CD8-positive, alpha-beta memory T cell (primary cell): ENCODE results near the gene EFEMP1. TPM values are rescaled to one million over a fixed set of nuclear protein-coding genes. Genes with fewer than 3 reads are reported as not detected.

Experiments used
- CTCF ChIA-PET: fragments of 350-600 bp; sonication (Branson Sonifier 250); formaldehyde crosslinking; loops from one replicate; lab custom pipeline; 2021; ENCODE audit warnings: antibody characterized with exemption; lab: Charles Lee
- POLR2A ChIA-PET: fragments of 350-600 bp; sonication (Branson Sonifier 250); formaldehyde crosslinking; loops from one replicate; lab custom pipeline; 2021; ENCODE audit warnings: antibody characterized with exemption; lab: Charles Lee
- DNase-seq, 5 donors: peaks; one replicate each; pipeline versions ENCODE4 v3.0.0 to v3.0.0-alpha.2; 2020 to 2022; ENCODE audit warnings: mixed read lengths in 1 of 5
- H3K27ac ChIP-seq: one replicate; pipeline ENCODE4 v1.7.0; 2013; ENCODE audit warnings: low read depth, mild to moderate bottlenecking, low read length, moderate library complexity
- H3K27me3 ChIP-seq: 2 replicates; pipeline ENCODE4 v1.7.0; 2013; ENCODE audit warnings: low read length, mild to moderate bottlenecking; ENCODE audit not compliant: insufficient read depth, poor library complexity, severe bottlenecking
- H3K36me3 ChIP-seq: 2 replicates; pipeline ENCODE4 v1.7.0; 2013; ENCODE audit warnings: mild to moderate bottlenecking, low read length, moderate library complexity; ENCODE audit not compliant: insufficient read depth
- H3K4me1 ChIP-seq: 2 replicates; pipeline ENCODE4 v1.7.0; 2013; ENCODE audit warnings: mild to moderate bottlenecking, low read length, moderate library complexity; ENCODE audit not compliant: insufficient read depth
- H3K4me3 ChIP-seq: 2 replicates; pipeline ENCODE4 v1.7.0; 2013; ENCODE audit warnings: mild to moderate bottlenecking, low read length
- H3K9me3 ChIP-seq: 2 replicates; pipeline ENCODE4 v1.7.0; 2013; ENCODE audit warnings: mild to moderate bottlenecking, low read length
- H3K27ac Mint-ChIP-seq, 8 donors: one replicate each; pipeline ENCODE4 v1.8.0; 2020 to 2021; ENCODE audit warnings: mixed read lengths in 8 of 8, mild to moderate bottlenecking in 6 of 8, inconsistent platforms in 3 of 8, moderate library complexity in 3 of 8
- H3K27me3 Mint-ChIP-seq, 2 donors: one replicate each; pipeline ENCODE4 v1.8.0; 2020 to 2021; ENCODE audit warnings: mixed read lengths in 2 of 2, mild to moderate bottlenecking in 1 of 2, moderate library complexity in 1 of 2
- H3K36me3 Mint-ChIP-seq, 3 donors: one replicate each; pipeline ENCODE4 v1.8.0; 2020 to 2021; ENCODE audit warnings: mixed read lengths in 3 of 3, inconsistent platforms in 1 of 3, mild to moderate bottlenecking in 1 of 3
- H3K4me1 Mint-ChIP-seq, 3 donors: one replicate each; pipeline ENCODE4 v1.8.0; 2020 to 2021; ENCODE audit warnings: mixed read lengths in 3 of 3, inconsistent platforms in 1 of 3, mild to moderate bottlenecking in 1 of 3
- H3K4me3 Mint-ChIP-seq, 7 donors: one replicate each; pipeline ENCODE4 v1.8.0; 2020 to 2021; ENCODE audit warnings: mixed read lengths in 7 of 7, mild to moderate bottlenecking in 6 of 7, moderate library complexity in 4 of 7, inconsistent platforms in 2 of 7
- H3K9me3 Mint-ChIP-seq, 5 donors: one replicate each; pipeline ENCODE4 v1.8.0; 2020 to 2022; ENCODE audit warnings: mixed read lengths in 5 of 5, mild to moderate bottlenecking in 3 of 5, moderate library complexity in 2 of 5, inconsistent platforms in 1 of 5
- polyA plus RNA-seq: library from polyadenylated mRNA; unstranded; fragments of 300-500 nt; fragmentation: Illumina TruSeq; gene quantifications from one replicate; pipeline ENCODE4 v1.2.3, GENCODE V29; 2021
- total RNA-seq, 2 experiments: library from RNA; stranded (reverse); gene quantifications; one replicate each; pipeline ENCODE4 v1.2.3, GENCODE V29; 2021

EFEMP1 gene
- total and polyA plus RNA-seq, 3 experiments from 2014 or later: not detected

- Mint-ChIP-seq H3K27ac (no peak overlapping the region), H3K4me3 (no peak overlapping the region), H3K4me1 (no peaks in the 10 kb centered on the region), H3K36me3 (no peaks in the 10 kb centered on the region), H3K9me3 (no peaks in the 10 kb centered on the region), H3K27me3 (no peaks in the 10 kb centered on the region)
- no peak for DNase-seq
- H3K4me3 ChIP-seq: no peak overlapping the region
- CTCF ChIA-PET: no interaction called here
- POLR2A ChIA-PET: no interaction called here
- no peak overlapping the region for H3K27ac ChIP-seq
- no peaks in the 10 kb centered on the region for H3K4me1 ChIP-seq
- no peaks in the 10 kb centered on the region for H3K27me3 ChIP-seq
- no peaks in the 10 kb centered on the region for H3K9me3 ChIP-seq
- no peaks in the 10 kb centered on the region for H3K36me3 ChIP-seq
Measured at GRCh38 chr2:55869637-55870325, 53.8 kb downstream of the EFEMP1 start.

GRCh38 chr2:55865096-55865835, 58.3 kb downstream of the EFEMP1 start:
- POLR2A ChIA-PET: no interaction called here
- Histone ChIP-seq H3K27ac (no peak overlapping the region), H3K36me3 (no peaks in the 10 kb centered on the region), H3K4me1 (no peaks in the 10 kb centered on the region), H3K4me3 (no peak overlapping the region), H3K27me3 (no peaks in the 10 kb centered on the region), H3K9me3 (no peaks in the 10 kb centered on the region)
- DNase-seq: no peak
- H3K27ac Mint-ChIP-seq: no peak overlapping the region
- H3K27me3 Mint-ChIP-seq: no peaks in the 10 kb centered on the region
- CTCF ChIA-PET: no interaction called here
- no peaks in the 10 kb centered on the region for H3K36me3 Mint-ChIP-seq
- H3K4me1 Mint-ChIP-seq: no peaks in the 10 kb centered on the region
- H3K9me3 Mint-ChIP-seq: no peaks in the 10 kb centered on the region
- no peak overlapping the region for H3K4me3 Mint-ChIP-seq

- no peaks in the 10 kb centered on the region for H3K27me3 ChIP-seq
- H3K4me3 ChIP-seq: no peak overlapping the region
- ChIA-PET POLR2A (no interaction called here), CTCF (no interaction called here)
- no peaks in the 10 kb centered on the region for H3K27me3 Mint-ChIP-seq
- DNase-seq: no peak
- H3K27ac ChIP-seq: no peak overlapping the region
- H3K36me3 Mint-ChIP-seq: no peaks in the 10 kb centered on the region
- no peaks in the 10 kb centered on the region for H3K9me3 ChIP-seq
- H3K9me3 Mint-ChIP-seq: no peaks in the 10 kb centered on the region
- no peak overlapping the region for H3K27ac Mint-ChIP-seq
- H3K4me1 Mint-ChIP-seq: no peaks in the 10 kb centered on the region
- H3K4me1 ChIP-seq: no peaks in the 10 kb centered on the region
- no peak overlapping the region for H3K4me3 Mint-ChIP-seq
- no peaks in the 10 kb centered on the region for H3K36me3 ChIP-seq
Measured at GRCh38 chr2:55864351-55865084, 59.1 kb downstream of the EFEMP1 start.

- Mint-ChIP-seq H3K27me3 (no peaks in the 10 kb centered on the region), H3K36me3 (no peaks in the 10 kb centered on the region), H3K4me3 (no peak overlapping the region), H3K9me3 (no peaks in the 10 kb centered on the region), H3K27ac (no peak overlapping the region), H3K4me1 (no peaks in the 10 kb centered on the region)
- Histone ChIP-seq H3K36me3 (no peaks in the 10 kb centered on the region), H3K9me3 (no peaks in the 10 kb centered on the region), H3K4me3 (no peak overlapping the region), H3K27ac (no peak overlapping the region), H3K27me3 (no peaks in the 10 kb centered on the region), H3K4me1 (no peaks in the 10 kb centered on the region)
- ChIA-PET POLR2A (no interaction called here), CTCF (no interaction called here)
- DNase-seq: no peak
Measured at GRCh38 chr2:55862673-55863390, 60.8 kb downstream of the EFEMP1 start.

- Mint-ChIP-seq H3K36me3 (no peaks in the 10 kb centered on the region), H3K9me3 (no peaks in the 10 kb centered on the region), H3K27me3 (no peaks in the 10 kb centered on the region), H3K4me1 (no peaks in the 10 kb centered on the region), H3K4me3 (no peak overlapping the region), H3K27ac (no peak overlapping the region)
- CTCF ChIA-PET: no interaction called here
- Histone ChIP-seq H3K36me3 (no peaks in the 10 kb centered on the region), H3K9me3 (no peaks in the 10 kb centered on the region), H3K4me1 (no peaks in the 10 kb centered on the region), H3K4me3 (no peak overlapping the region), H3K27ac (no peak overlapping the region), H3K27me3 (no peaks in the 10 kb centered on the region)
- POLR2A ChIA-PET: no interaction called here
- no peak for DNase-seq
Measured at GRCh38 chr2:55862246-55862645, 61.3 kb downstream of the EFEMP1 start.

GRCh38 chr2:55861733-55862132, 61.8 kb downstream of the EFEMP1 start:
- Mint-ChIP-seq H3K27me3 (no peaks in the 10 kb centered on the region), H3K4me1 (no peaks in the 10 kb centered on the region), H3K36me3 (no peaks in the 10 kb centered on the region), H3K4me3 (no peak overlapping the region), H3K27ac (no peak overlapping the region), H3K9me3 (no peaks in the 10 kb centered on the region)
- H3K4me1 ChIP-seq: no peaks in the 10 kb centered on the region
- no peak overlapping the region for H3K4me3 ChIP-seq
- no peaks in the 10 kb centered on the region for H3K9me3 ChIP-seq
- POLR2A ChIA-PET: no interaction called here
- no peaks in the 10 kb centered on the region for H3K36me3 ChIP-seq
- no peak overlapping the region for H3K27ac ChIP-seq
- H3K27me3 ChIP-seq: no peaks in the 10 kb centered on the region
- DNase-seq: no peak
- CTCF ChIA-PET: no interaction called here

- POLR2A ChIA-PET: no interaction called here
- Histone ChIP-seq H3K27ac (no peak overlapping the region), H3K9me3 (no peaks in the 10 kb centered on the region), H3K27me3 (no peaks in the 10 kb centered on the region), H3K4me1 (no peaks in the 10 kb centered on the region), H3K36me3 (no peaks in the 10 kb centered on the region), H3K4me3 (no peak overlapping the region)
- CTCF ChIA-PET: no interaction called here
- H3K9me3 Mint-ChIP-seq: no peaks in the 10 kb centered on the region
- no peak overlapping the region for H3K27ac Mint-ChIP-seq
- H3K4me1 Mint-ChIP-seq: no peaks in the 10 kb centered on the region
- H3K4me3 Mint-ChIP-seq: no peak overlapping the region
- H3K36me3 Mint-ChIP-seq: no peaks in the 10 kb centered on the region
- no peaks in the 10 kb centered on the region for H3K27me3 Mint-ChIP-seq
- no peak for DNase-seq
Measured at GRCh38 chr2:55860832-55861231, 62.8 kb downstream of the EFEMP1 start.

GRCh38 chr2:55859875-55860274, 63.7 kb downstream of the EFEMP1 start:
- Histone ChIP-seq H3K27me3 (no peaks in the 10 kb centered on the region), H3K4me3 (no peak overlapping the region), H3K9me3 (no peaks in the 10 kb centered on the region), H3K27ac (no peak overlapping the region), H3K4me1 (no peaks in the 10 kb centered on the region), H3K36me3 (no peaks in the 10 kb centered on the region)
- ChIA-PET POLR2A (no interaction called here), CTCF (no interaction called here)
- no peak overlapping the region for H3K27ac Mint-ChIP-seq
- DNase-seq: no peak
- H3K27me3 Mint-ChIP-seq: no peaks in the 10 kb centered on the region
- H3K4me1 Mint-ChIP-seq: no peaks in the 10 kb centered on the region
- H3K9me3 Mint-ChIP-seq: no peaks in the 10 kb centered on the region
- H3K4me3 Mint-ChIP-seq: no peak overlapping the region
- no peaks in the 10 kb centered on the region for H3K36me3 Mint-ChIP-seq
